Measurements from ENCODE around the gene SENP2.
"Not testable (repeated sequence)": the region's sequence is repeated elsewhere in the genome, so short reads cannot be mapped to it uniquely, and the experiment has no call there.

Gene SENP2

DNA sequence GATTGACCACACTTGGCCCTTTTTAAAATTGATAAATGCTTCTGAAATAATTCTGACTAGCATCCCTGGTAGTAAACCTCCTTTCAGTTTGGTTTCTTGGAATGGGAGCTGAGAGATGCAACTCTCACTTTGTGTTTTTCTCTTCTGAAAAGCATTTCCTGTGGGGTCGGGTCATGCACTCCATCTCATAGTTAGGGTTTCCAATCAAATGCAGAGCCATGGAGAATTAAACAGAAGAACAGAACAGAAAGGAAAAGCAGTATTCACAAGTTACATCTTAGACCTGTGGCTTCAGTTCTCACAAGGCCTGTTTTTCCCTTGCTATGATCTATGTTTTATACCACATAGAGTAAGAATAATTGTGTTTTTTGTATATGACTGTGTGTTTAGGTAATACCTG, 39.7 kb downstream of the SENP2 start:
- TF ChIP-seq, protein P1, sequence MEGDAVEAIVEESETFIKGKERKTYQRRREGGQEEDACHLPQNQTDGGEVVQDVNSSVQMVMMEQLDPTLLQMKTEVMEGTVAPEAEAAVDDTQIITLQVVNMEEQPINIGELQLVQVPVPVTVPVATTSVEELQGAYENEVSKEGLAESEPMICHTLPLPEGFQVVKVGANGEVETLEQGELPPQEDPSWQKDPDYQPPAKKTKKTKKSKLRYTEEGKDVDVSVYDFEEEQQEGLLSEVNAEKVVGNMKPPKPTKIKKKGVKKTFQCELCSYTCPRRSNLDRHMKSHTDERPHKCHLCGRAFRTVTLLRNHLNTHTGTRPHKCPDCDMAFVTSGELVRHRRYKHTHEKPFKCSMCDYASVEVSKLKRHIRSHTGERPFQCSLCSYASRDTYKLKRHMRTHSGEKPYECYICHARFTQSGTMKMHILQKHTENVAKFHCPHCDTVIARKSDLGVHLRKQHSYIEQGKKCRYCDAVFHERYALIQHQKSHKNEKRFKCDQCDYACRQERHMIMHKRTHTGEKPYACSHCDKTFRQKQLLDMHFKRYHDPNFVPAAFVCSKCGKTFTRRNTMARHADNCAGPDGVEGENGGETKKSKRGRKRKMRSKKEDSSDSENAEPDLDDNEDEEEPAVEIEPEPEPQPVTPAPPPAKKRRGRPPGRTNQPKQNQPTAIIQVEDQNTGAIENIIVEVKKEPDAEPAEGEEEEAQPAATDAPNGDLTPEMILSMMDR (conservative IDR thresholded peaks at IDR 0.05) = no peak
- no peak overlapping the region for H3K27ac ChIP-seq

DNA sequence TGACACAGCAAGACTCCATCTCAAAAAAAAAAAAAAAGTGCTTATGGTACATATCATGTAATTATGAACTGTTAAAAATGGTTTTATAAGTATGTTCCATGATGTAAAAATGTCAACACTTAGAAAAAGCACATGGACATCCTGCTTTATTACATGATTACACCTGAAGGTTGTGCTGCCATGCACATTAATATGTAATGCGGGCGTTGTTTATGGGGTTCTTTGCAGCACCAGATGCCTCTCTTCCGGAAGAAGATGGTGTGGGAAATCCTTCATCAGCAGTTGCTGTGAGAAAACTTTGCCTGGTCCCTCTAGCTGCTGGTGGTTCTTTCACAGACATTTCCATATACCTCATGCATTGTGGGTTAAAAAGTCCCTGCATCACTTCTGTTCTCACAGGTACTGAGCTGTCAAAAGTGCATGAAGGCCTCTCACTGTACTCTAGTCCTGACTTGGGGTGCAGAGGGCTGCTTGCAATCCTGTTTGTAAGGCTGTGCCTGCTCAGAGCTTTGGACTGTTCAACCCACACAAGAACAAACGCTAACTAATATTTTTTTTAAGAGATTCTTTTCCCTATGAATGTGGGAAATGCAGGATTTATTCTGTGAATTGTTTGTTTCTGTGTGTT, 43.6 kb downstream of the SENP2 start:
- TF ChIP-seq, protein P1 (conservative IDR thresholded peaks at IDR 0.05) = no peak
- peak overlapping the region; percentile 44 for H3K27ac ChIP-seq

DNA sequence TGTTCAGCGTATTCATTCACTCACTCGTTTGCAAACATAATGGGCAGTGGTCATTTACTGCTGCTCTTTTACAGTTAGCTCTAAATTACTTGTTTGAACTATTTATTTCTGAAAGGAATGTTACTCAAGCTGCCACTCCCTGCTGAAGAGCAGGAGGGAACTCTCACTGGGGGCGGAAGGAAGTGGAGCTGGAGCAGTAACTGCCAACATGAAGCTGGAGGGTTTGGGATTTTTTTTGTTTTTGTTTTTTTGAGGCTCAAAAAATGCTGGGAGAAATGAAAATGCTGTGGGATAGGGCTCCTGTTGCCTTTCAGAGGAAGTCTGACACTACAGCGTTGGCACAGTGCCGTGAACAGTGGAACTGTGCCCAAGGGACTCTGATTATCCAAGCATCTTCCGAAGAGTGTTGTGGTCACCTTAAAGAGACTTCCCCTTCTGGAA, 44.1 kb downstream of the SENP2 start:
- peak overlapping the region; percentile 44 for H3K27ac ChIP-seq
- TF ChIP-seq, protein P1 (conservative IDR thresholded peaks at IDR 0.05) = no peak

DNA sequence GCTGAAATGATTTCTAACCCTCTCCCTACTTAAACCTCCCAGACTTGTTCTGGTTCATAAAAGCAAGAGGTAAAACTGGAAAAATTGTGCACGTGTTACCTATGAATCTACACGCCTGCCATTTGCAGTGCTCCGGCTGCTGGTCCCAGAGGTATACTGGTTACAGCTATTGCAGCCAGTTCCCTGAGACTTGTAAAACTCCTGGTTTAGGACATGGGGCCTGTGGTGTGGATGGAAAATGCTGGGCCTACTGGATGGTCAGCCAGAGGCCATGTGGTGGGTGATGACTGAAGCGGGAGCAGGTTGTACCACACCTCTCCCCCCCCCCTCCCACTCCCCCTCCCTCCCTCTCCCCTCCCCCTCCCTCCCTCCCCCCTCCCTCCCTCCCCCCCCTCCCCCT, 45.0 kb downstream of the SENP2 start:
- TF ChIP-seq, protein P1 (conservative IDR thresholded peaks at IDR 0.05) = no peak
- H3K27ac ChIP-seq = no peak overlapping the region; the same call in 1 of the 2 replicates

DNA sequence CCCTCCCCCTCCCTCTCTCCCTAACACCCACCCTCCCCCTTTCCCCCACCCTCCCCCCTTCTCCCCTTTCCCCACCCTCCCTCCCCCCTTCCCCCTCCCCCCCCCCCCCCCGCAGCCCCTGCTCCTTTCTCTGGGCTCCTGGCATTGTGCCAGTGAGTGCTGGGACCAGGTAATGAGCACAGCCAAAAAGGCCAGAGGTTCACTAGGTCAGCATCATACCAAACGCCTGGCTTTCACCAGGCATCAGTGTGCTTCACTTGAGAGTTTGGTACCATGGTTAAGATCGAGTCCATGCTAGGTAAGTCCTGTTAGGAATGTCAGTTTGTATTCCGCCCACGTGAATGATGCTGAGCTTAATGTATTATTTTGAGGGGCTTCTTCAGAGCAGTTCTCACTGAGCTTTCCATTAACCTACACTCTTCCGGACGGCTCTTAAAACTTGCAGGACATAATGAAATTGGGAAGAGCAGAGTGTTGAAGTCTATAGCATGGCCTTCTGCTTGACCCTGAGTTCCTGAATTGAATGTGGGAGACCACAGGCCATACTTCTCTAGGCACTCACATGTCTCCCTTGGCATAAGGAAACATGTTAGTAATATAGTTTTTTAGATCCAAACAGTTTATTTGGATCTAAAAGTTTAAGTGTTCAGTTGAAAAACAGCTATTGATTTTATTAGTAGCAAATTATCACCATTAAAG, 45.6 kb downstream of the SENP2 start:
- H3K27ac ChIP-seq = no peak overlapping the region
- TF ChIP-seq, protein P1 (conservative IDR thresholded peaks at IDR 0.05) = no peak

DNA sequence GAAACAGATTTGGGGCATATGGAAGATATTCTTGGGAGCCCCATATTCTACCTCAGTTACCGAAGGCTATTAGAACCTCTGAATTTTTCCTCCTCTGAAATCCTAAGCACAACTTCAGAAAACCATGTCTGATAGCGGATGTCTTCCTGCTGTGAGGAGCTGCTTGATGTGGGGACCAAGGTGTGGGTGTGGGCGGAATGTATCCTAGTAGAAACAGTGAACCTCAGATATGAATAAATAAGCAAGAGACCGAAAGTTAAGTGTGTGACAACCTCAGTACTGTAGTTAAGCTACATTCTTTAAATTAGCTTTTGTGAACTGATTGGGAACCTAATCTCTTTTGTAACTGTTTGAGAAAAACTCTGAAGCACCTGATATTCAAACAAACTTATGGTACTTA, 46.9 kb downstream of the SENP2 start:
- TF ChIP-seq, protein P1 (conservative IDR thresholded peaks at IDR 0.05) = no peak
- H3K27ac ChIP-seq = no peak overlapping the region

DNA sequence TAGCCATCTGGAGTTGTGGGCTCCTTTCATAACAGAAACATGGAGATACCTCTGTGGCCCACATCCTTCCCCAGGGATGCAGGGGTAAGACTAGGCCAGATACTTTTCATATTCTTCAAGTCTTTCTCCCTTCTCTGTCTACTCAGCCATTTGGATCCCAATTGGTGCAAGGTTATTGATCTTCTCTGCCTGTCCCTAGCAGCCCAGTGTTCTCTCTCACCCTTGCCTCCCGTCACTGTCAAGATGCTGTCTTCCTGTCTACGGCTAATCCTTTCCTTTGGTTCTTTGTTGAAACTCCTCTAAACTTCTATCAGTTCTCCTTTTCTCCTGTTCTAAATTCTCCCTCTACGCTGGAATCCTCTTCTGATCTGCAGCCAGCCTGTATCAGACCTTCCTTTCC, 51.3 kb downstream of the SENP2 start:
- TF ChIP-seq, protein P1 (conservative IDR thresholded peaks at IDR 0.05) = no peak
- no peak overlapping the region for H3K27ac ChIP-seq

DNA sequence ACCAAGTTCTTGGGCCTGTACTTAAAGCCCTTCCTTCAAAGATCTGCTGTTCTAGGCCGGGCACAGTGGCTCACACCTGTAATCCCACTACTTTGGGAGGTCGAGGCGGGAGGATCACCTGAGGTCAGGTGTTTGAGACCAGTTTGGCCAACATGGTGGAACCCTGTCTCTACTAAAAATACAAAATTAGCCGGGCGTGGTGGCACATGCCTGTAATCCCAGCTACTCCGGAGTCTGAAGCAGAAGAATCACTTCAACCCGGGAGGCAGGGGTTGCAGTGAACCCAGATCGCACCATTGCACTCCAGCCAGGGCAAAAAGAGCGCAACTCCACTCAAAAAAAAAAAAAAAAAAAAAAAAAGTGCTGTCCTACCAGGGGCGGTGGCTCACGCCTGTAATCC, 52.6 kb downstream of the SENP2 start:
- not testable (repeated sequence) for H3K27ac ChIP-seq
